Measurements from ENCODE around the gene HPSE2. TPM values are rescaled to one million over a fixed set of nuclear protein-coding genes. Genes with fewer than 3 reads are reported as not detected.

Gene HPSE2
- total RNA-seq, 1 experiment from 2014 or later, result not detected

GRCh38 chr10:98676895-98677294 lies 558.8 kb downstream of the HPSE2 start:
- H3K36me3 ChIP-seq (ENCODE audit: control insufficient read depth, insufficient read depth, low read length), result no peaks in the 10 kb centered on the region
- no peaks in the 10 kb centered on the region for H3K27me3 ChIP-seq (ENCODE audit: control insufficient read depth, insufficient read depth, low read length)
- no peaks in the 10 kb centered on the region for H3K4me1 ChIP-seq (ENCODE audit: control insufficient read depth, insufficient read depth, low read length)
- H3K9me3 ChIP-seq (ENCODE audit: control insufficient read depth, insufficient read depth, low read depth, low read length), result no peaks in the 10 kb centered on the region
- intact Hi-C loops (cut with micrococcal nuclease; ENCODE audit: unreplicated experiment), result no loop called here
- H3K27ac ChIP-seq (ENCODE audit: low read length), result no peak overlapping the region
- BruUV-seq (replicated peaks), result no TSS peak
- no peak for TF ChIP-seq TCF7L2 (IDR thresholded peaks at IDR 0.05; ENCODE audit: low read depth, low read length)
- no peak for TF ChIP-seq POLR2AphosphoS5 (IDR thresholded peaks at IDR 0.05; ENCODE audit: low read depth, low read length)
- TF ChIP-seq REST (IDR thresholded peaks at IDR 0.05; ENCODE audit: insufficient read depth in 1 of 2, low read depth in 2 of 2, low read length in 1 of 2), result no peak
- no peak for TF ChIP-seq SIN3A (IDR thresholded peaks at IDR 0.05; ENCODE audit: borderline replicate concordance, insufficient read depth, low read depth, low read length)
- TF ChIP-seq CTCF (IDR thresholded peaks at IDR 0.05), result no peak; the same call in 1 of the 2 replicates
- ATAC-seq, result no peak
- CTCF ChIA-PET, result no interaction called here
- in situ Hi-C loops (cut with HindIII; ENCODE audit: low pct_unique_long_range_greater_than_20kb, low sequenced_read_pairs), result no loop called here
- POLR2A ChIA-PET, result no interaction called here
- H3K4me3 ChIP-seq (ENCODE audit: low read depth in 2 of 2, low read length in 2 of 2), result no peak overlapping the region
- DNase-seq (ENCODE audit: low read depth, low spot score), result no peak

GRCh38 chr10:98675902-98676301 lies 559.8 kb downstream of the HPSE2 start:
- no peak for DNase-seq (ENCODE audit: low read depth, low spot score)
- intact Hi-C loops (cut with micrococcal nuclease; ENCODE audit: unreplicated experiment), result no loop called here
- Histone ChIP-seq H3K36me3 (ENCODE audit: control insufficient read depth, insufficient read depth, low read length) (no peaks in the 10 kb centered on the region), H3K4me1 (ENCODE audit: control insufficient read depth, insufficient read depth, low read length) (no peaks in the 10 kb centered on the region), H3K9me3 (ENCODE audit: control insufficient read depth, insufficient read depth, low read depth, low read length) (no peaks in the 10 kb centered on the region), H3K27ac (ENCODE audit: low read length) (no peak overlapping the region), H3K27me3 (ENCODE audit: control insufficient read depth, insufficient read depth, low read length) (no peaks in the 10 kb centered on the region), H3K4me3 (ENCODE audit: low read depth in 2 of 2, low read length in 2 of 2) (no peak overlapping the region)
- BruUV-seq (replicated peaks), result no TSS peak
- TF ChIP-seq TCF7L2 (IDR thresholded peaks at IDR 0.05; ENCODE audit: low read depth, low read length), result no peak
- TF ChIP-seq POLR2AphosphoS5 (IDR thresholded peaks at IDR 0.05; ENCODE audit: low read depth, low read length), result no peak
- no peak for TF ChIP-seq REST (IDR thresholded peaks at IDR 0.05; ENCODE audit: insufficient read depth in 1 of 2, low read depth in 2 of 2, low read length in 1 of 2)
- no peak for TF ChIP-seq CTCF (IDR thresholded peaks at IDR 0.05)
- TF ChIP-seq SIN3A (IDR thresholded peaks at IDR 0.05; ENCODE audit: borderline replicate concordance, insufficient read depth, low read depth, low read length), result no peak
- in situ Hi-C loops (cut with HindIII; ENCODE audit: low pct_unique_long_range_greater_than_20kb, low sequenced_read_pairs), result no loop called here
- ChIA-PET POLR2A (no interaction called here), CTCF (no interaction called here)
- ATAC-seq, result no peak
